Nephron (organoid): Measurements from ENCODE around the gene MAP3K5.

ENCODE experiments used
- H3K27ac Mint-ChIP-seq, 3 experiments: 2 replicates each; pipeline ENCODE4 v1.8.0; 2020; ENCODE audit warnings: mixed read lengths in 3 of 3, mild to moderate bottlenecking in 2 of 3, moderate library complexity in 1 of 3
- H3K27me3 Mint-ChIP-seq: 2 replicates; pipeline ENCODE4 v1.8.0; 2021; ENCODE audit warnings: low read depth, mild to moderate bottlenecking, moderate library complexity, mixed read lengths
- H3K36me3 Mint-ChIP-seq: 2 replicates; pipeline ENCODE4 v1.8.0; 2020; ENCODE audit warnings: low read depth, mixed read lengths
- H3K4me1 Mint-ChIP-seq: 2 replicates; pipeline ENCODE4 v1.8.0; 2020; ENCODE audit warnings: mixed read lengths
- H3K4me3 Mint-ChIP-seq, 3 experiments: 2 replicates each; pipeline ENCODE4 v1.8.0; 2020; ENCODE audit warnings: mild to moderate bottlenecking in 3 of 3, mixed read lengths in 3 of 3, moderate library complexity in 2 of 3
- H3K9me3 Mint-ChIP-seq: 2 replicates; pipeline ENCODE4 v1.8.0; 2020; ENCODE audit warnings: mixed read lengths
- CTCF ChIP-seq, 3 experiments: fragments of 200-600 bp; sonication (generic); IDR thresholded peaks; one replicate each; pipeline ENCODE4 v1.5.0; 2021; ENCODE audit warnings: antibody characterized with exemption in 3 of 3; ENCODE audit not compliant: unreplicated experiment in 3 of 3

The MAP3K5 gene

DNA sequence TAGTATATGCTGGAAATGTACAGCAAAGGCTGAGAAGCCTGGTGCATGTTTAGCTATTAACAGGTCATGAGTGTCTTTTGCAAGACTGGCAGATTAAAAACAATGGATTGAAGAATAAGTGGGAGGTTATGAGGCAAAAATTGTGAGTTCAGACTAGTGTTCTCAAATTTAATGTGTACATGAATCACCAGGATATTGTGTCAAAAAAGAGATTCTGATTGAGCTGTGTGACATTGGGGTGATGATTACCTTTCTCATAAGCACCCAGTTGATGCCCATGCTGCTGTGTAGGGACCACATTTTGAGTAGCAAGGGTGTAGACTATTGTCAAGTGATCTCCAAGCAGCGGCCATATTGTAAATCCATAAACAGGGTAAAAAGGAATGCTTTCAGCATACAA is 44.8 kb downstream of the MAP3K5 start:
- H3K27me3 Mint-ChIP-seq: no peaks in the 10 kb centered on the region
- H3K27ac Mint-ChIP-seq: no peak overlapping the region
- H3K36me3 Mint-ChIP-seq: no peaks in the 10 kb centered on the region
- H3K9me3 Mint-ChIP-seq: no peaks in the 10 kb centered on the region
- peaks cover 5% of the 10 kb centered on the region for H3K4me1 Mint-ChIP-seq
- no peak for TF ChIP-seq CTCF (IDR thresholded peaks at IDR 0.05; ENCODE audit: unreplicated experiment in 3 of 3)
- no peak overlapping the region for H3K4me3 Mint-ChIP-seq

GRCh38 chr6:136745300-136745699 is 47.0 kb downstream of the MAP3K5 start:
- Mint-ChIP-seq H3K36me3 (no peaks in the 10 kb centered on the region), H3K27ac (no peak overlapping the region), H3K4me1 (peaks cover 5% of the 10 kb centered on the region), H3K4me3 (no peak overlapping the region), H3K9me3 (no peaks in the 10 kb centered on the region), H3K27me3 (no peaks in the 10 kb centered on the region)
- no peak for TF ChIP-seq CTCF (IDR thresholded peaks at IDR 0.05; ENCODE audit: unreplicated experiment in 3 of 3)

GRCh38 chr6:136744889-136745288 is 47.4 kb downstream of the MAP3K5 start:
- no peak overlapping the region for H3K4me3 Mint-ChIP-seq
- H3K4me1 Mint-ChIP-seq: peaks cover 9% of the 10 kb centered on the region
- no peak for TF ChIP-seq CTCF (IDR thresholded peaks at IDR 0.05; ENCODE audit: unreplicated experiment in 3 of 3)
- H3K9me3 Mint-ChIP-seq: no peaks in the 10 kb centered on the region
- no peaks in the 10 kb centered on the region for H3K36me3 Mint-ChIP-seq
- no peak overlapping the region for H3K27ac Mint-ChIP-seq
- no peaks in the 10 kb centered on the region for H3K27me3 Mint-ChIP-seq

GRCh38 chr6:136742125-136742524 is 50.2 kb downstream of the MAP3K5 start:
- TF ChIP-seq CTCF (IDR thresholded peaks at IDR 0.05; ENCODE audit: unreplicated experiment in 3 of 3): no peak
- H3K27ac Mint-ChIP-seq: no peak overlapping the region
- H3K4me1 Mint-ChIP-seq: peaks cover 28% of the 10 kb centered on the region
- H3K9me3 Mint-ChIP-seq: no peaks in the 10 kb centered on the region
- no peaks in the 10 kb centered on the region for H3K36me3 Mint-ChIP-seq
- H3K27me3 Mint-ChIP-seq: no peaks in the 10 kb centered on the region
- H3K4me3 Mint-ChIP-seq: no peak overlapping the region

GRCh38 chr6:136740050-136740974 is 52.0 kb downstream of the MAP3K5 start:
- Mint-ChIP-seq H3K4me3 (peak overlapping the region; percentile 11 to 30 (median 14)), H3K27me3 (no peaks in the 10 kb centered on the region), H3K4me1 (peaks cover 30% of the 10 kb centered on the region), H3K27ac (peak overlapping the region; percentile 46 to 90 (median 78)), H3K36me3 (no peaks in the 10 kb centered on the region), H3K9me3 (no peaks in the 10 kb centered on the region)
- TF ChIP-seq CTCF (IDR thresholded peaks at IDR 0.05; ENCODE audit: unreplicated experiment in 3 of 3): no peak

- no peak overlapping the region for H3K4me3 Mint-ChIP-seq
- TF ChIP-seq CTCF (IDR thresholded peaks at IDR 0.05; ENCODE audit: unreplicated experiment in 3 of 3): no peak
- no peaks in the 10 kb centered on the region for H3K9me3 Mint-ChIP-seq
- peak overlapping the region in 2 of 3 experiments; percentile 46 to 90 for H3K27ac Mint-ChIP-seq
- peaks cover 30% of the 10 kb centered on the region for H3K4me1 Mint-ChIP-seq
- no peaks in the 10 kb centered on the region for H3K36me3 Mint-ChIP-seq
- H3K27me3 Mint-ChIP-seq: no peaks in the 10 kb centered on the region
Measured at GRCh38 chr6:136739501-136739900, 52.8 kb downstream of the MAP3K5 start.
